DOHH2 (cell line): ENCODE measurements around the gene CEP57.

Source experiments
- H3F3A ChIP-seq: fragments of 200-600 bp; sonication (generic), shearing (Covaris generic); 2 replicates; pipeline ENCODE4 v1.6.0; 2016; ENCODE audit warnings: antibody characterized with exemption, mild to moderate bottlenecking; ENCODE audit not compliant: control insufficient read depth, insufficient read depth
- H3K27ac ChIP-seq: fragments of 200-600 bp; sonication (generic); 2 replicates; pipeline ENCODE4 v1.5.1; 2014; ENCODE audit warnings: low read depth, mild to moderate bottlenecking, low read length, moderate library complexity
- H3K27me3 ChIP-seq: fragments of 200-600 bp; sonication (generic); 2 replicates; pipeline ENCODE4 v1.6.1; 2014; ENCODE audit warnings: mild to moderate bottlenecking, low read length, mixed read lengths; ENCODE audit not compliant: control insufficient read depth
- H3K36me3 ChIP-seq: fragments of 200-600 bp; sonication (generic); 2 replicates; pipeline ENCODE4 v1.6.1; 2014; ENCODE audit warnings: mild to moderate bottlenecking, low read length, moderate library complexity, mixed read lengths; ENCODE audit not compliant: control insufficient read depth
- H3K4me1 ChIP-seq: fragments of 200-600 bp; sonication (generic); 2 replicates; pipeline ENCODE4 v1.6.1; 2014; ENCODE audit warnings: mild to moderate bottlenecking, low read length, mixed read lengths; ENCODE audit not compliant: control insufficient read depth
- H3K4me2 ChIP-seq: fragments of 200-600 bp; sonication (generic); 2 replicates; pipeline ENCODE4 v1.6.0; 2014; ENCODE audit warnings: mild to moderate bottlenecking, low read length, moderate library complexity
- H3K4me3 ChIP-seq: fragments of 200-600 bp; sonication (generic); 2 replicates; pipeline ENCODE4 v1.5.1; 2014; ENCODE audit warnings: mild to moderate bottlenecking, low read length, mixed read lengths
- H3K79me2 ChIP-seq: fragments of 200-600 bp; sonication (generic); 2 replicates; pipeline ENCODE4 v1.6.1; 2014; ENCODE audit warnings: mild to moderate bottlenecking, low read length, mixed read lengths; ENCODE audit not compliant: control insufficient read depth
- H3K9me2 ChIP-seq: fragments of 200-600 bp; sonication (generic); replicated peaks from 2 replicates; pipeline ENCODE4 v1.6.1; 2014; ENCODE audit warnings: mild to moderate bottlenecking, low read length, mixed read lengths; ENCODE audit not compliant: control insufficient read depth
- H3K9me3 ChIP-seq: fragments of 200-600 bp; sonication (generic); 2 replicates; pipeline ENCODE4 v1.6.1; 2014; ENCODE audit warnings: antibody characterized with exemption, low read length, mixed read lengths; ENCODE audit not compliant: control insufficient read depth, insufficient read depth
- H4K20me1 ChIP-seq: fragments of 200-600 bp; sonication (generic); 2 replicates; pipeline ENCODE4 v1.6.0; 2014; ENCODE audit warnings: low read depth, mild to moderate bottlenecking, antibody characterized with exemption, low read length, moderate library complexity; ENCODE audit not compliant: control insufficient read depth, insufficient read depth
- CTCF ChIP-seq: fragments of 200-600 bp; sonication (generic); IDR thresholded peaks from one replicate; pipeline ENCODE4 v1.5.1; 2014; ENCODE audit warnings: antibody characterized with exemption, mild to moderate bottlenecking, low read depth, low read length; ENCODE audit not compliant: poor library complexity, severe bottlenecking
- EZH2phosphoT487 ChIP-seq: fragments of 200-600 bp; sonication (generic); IDR thresholded peaks from 2 replicates; pipeline ENCODE4 v1.6.1; 2017; ENCODE audit warnings: borderline replicate concordance, mild to moderate bottlenecking, antibody characterized with exemption, low read length, moderate library complexity, mixed read lengths

Gene CEP57

GRCh38 chr11:95799546-95799945 is 9.2 kb downstream of the CEP57 start:
- peaks cover 45% of the 10 kb centered on the region for H3K79me2 ChIP-seq
- no peaks in the 10 kb centered on the region for H3K4me1 ChIP-seq
- no peak overlapping the region for H3K27ac ChIP-seq
- H4K20me1 ChIP-seq, result 0 out of 2 replicates have a peak, but pooled peaks cover 2% of the 10 kb centered on the region
- H3K27me3 ChIP-seq, result no peaks in the 10 kb centered on the region
- no peaks in the 10 kb centered on the region for H3K9me2 ChIP-seq
- H3K36me3 ChIP-seq, result peaks cover 55% of the 10 kb centered on the region
- TF ChIP-seq EZH2phosphoT487, result no peak
- no peak for TF ChIP-seq CTCF
- H3K4me2 ChIP-seq, result no peak overlapping the region
- no peaks in the 10 kb centered on the region for H3F3A ChIP-seq
- no peaks in the 10 kb centered on the region for H3K9me3 ChIP-seq
- H3K4me3 ChIP-seq, result no peak overlapping the region

- H3K27me3 ChIP-seq, result no peaks in the 10 kb centered on the region
Observed at GRCh38 chr11:95800438-95800837, 10.1 kb downstream of the CEP57 start.

GRCh38 chr11:95802806-95803205 is 12.5 kb downstream of the CEP57 start:
- H3K36me3 ChIP-seq, result peaks cover 73% of the 10 kb centered on the region
- H3K79me2 ChIP-seq, result peaks cover 13% of the 10 kb centered on the region

More at GRCh38 chr11:95800438-95800837, 10.1 kb downstream of the CEP57 start:
- Histone ChIP-seq H3K4me3 (no peak overlapping the region), H3K4me1 (no peaks in the 10 kb centered on the region), H3K36me3 (peaks cover 64% of the 10 kb centered on the region), H3K4me2 (no peak overlapping the region), H3K9me3 (no peaks in the 10 kb centered on the region), H3F3A (no peaks in the 10 kb centered on the region), H3K27ac (no peak overlapping the region), H4K20me1 (0 out of 2 replicates have a peak, but pooled peaks cover 2% of the 10 kb centered on the region), H3K9me2 (no peaks in the 10 kb centered on the region), H3K79me2 (peaks cover 36% of the 10 kb centered on the region)
- TF ChIP-seq EZH2phosphoT487 (no peak), CTCF (no peak)

More at GRCh38 chr11:95802806-95803205, 12.5 kb downstream of the CEP57 start:
- no peak for TF ChIP-seq EZH2phosphoT487
- TF ChIP-seq CTCF, result no peak
- no peaks in the 10 kb centered on the region for H3K9me2 ChIP-seq
- H3K4me1 ChIP-seq, result no peaks in the 10 kb centered on the region
- H3K27me3 ChIP-seq, result no peaks in the 10 kb centered on the region
- H3K4me2 ChIP-seq, result no peak overlapping the region
- no peaks in the 10 kb centered on the region for H3F3A ChIP-seq
- H3K9me3 ChIP-seq, result no peaks in the 10 kb centered on the region
- H3K4me3 ChIP-seq, result no peak overlapping the region
- H3K27ac ChIP-seq, result no peak overlapping the region
- no peaks in the 10 kb centered on the region for H4K20me1 ChIP-seq
